Stimulated activated CD8-positive, alpha-beta memory T cell treated with anti-CD3 and anti-CD28 coated beads, Interleukin-4, amount 100 ng/mL, for 1 hour (primary cell): ENCODE results near the gene P3H2.
"Not testable (repeated sequence)": the region's sequence is repeated elsewhere in the genome, so short reads cannot be mapped to it uniquely, and the experiment has no call there.

Source experiments
- DNase-seq, 2 donors: peaks; one replicate each; pipeline ENCODE4 v3.0.0-alpha.2; 2020; ENCODE audit warnings: low read depth in 2 of 2, low spot score in 1 of 2

Gene P3H2

GRCh38 chr3:190086191-190086590, 34.5 kb downstream of the P3H2 start:
- DNase-seq: no peak

- DNase-seq: no peak
Observed at GRCh38 chr3:190084983-190085382, 35.7 kb downstream of the P3H2 start.

GRCh38 chr3:190083635-190084034, 37.1 kb downstream of the P3H2 start:
- DNase-seq: no peak

GRCh38 chr3:190081389-190081788, 39.3 kb downstream of the P3H2 start:
- no peak for DNase-seq

- not testable (repeated sequence) for DNase-seq
Observed at GRCh38 chr3:190079173-190079572, 41.5 kb downstream of the P3H2 start.

- DNase-seq: no peak
Observed at GRCh38 chr3:190077395-190078045, 43.2 kb downstream of the P3H2 start.

- DNase-seq: no peak
Observed at GRCh38 chr3:190076601-190077394, 43.9 kb downstream of the P3H2 start.

- DNase-seq: no peak
Observed at GRCh38 chr3:190076136-190076535, 44.6 kb downstream of the P3H2 start.

GRCh38 chr3:190074817-190075216, 45.9 kb downstream of the P3H2 start:
- DNase-seq: no peak

- DNase-seq: no peak
Observed at GRCh38 chr3:190073264-190074008, 47.3 kb downstream of the P3H2 start.

- no peak for DNase-seq
Observed at GRCh38 chr3:190072856-190073255, 47.8 kb downstream of the P3H2 start.

- DNase-seq: not testable (repeated sequence)
Observed at GRCh38 chr3:190071921-190072320, 48.8 kb downstream of the P3H2 start.

- no peak for DNase-seq
Observed at GRCh38 chr3:190070622-190071347, 49.9 kb downstream of the P3H2 start.

- no peak for DNase-seq
Observed at GRCh38 chr3:190065204-190065603, 55.5 kb downstream of the P3H2 start.

GRCh38 chr3:190064659-190065058, 56.0 kb downstream of the P3H2 start:
- DNase-seq: no peak

GRCh38 chr3:190064112-190064511, 56.6 kb downstream of the P3H2 start:
- no peak for DNase-seq

- DNase-seq: no peak
Observed at GRCh38 chr3:190063490-190063889, 57.2 kb downstream of the P3H2 start.

- DNase-seq: no peak
Observed at GRCh38 chr3:190060192-190060775, 60.4 kb downstream of the P3H2 start.

- no peak for DNase-seq
Observed at GRCh38 chr3:190059242-190059590, 61.5 kb downstream of the P3H2 start.

- no peak for DNase-seq
Observed at GRCh38 chr3:190058521-190059241, 62.0 kb downstream of the P3H2 start.
